GM19467 (cell line): ENCODE measurements around the gene SAV1.
A peak's percentile ranks its signal among the peaks of the same experiment; 100 is the strongest.
"Not testable (repeated sequence)": the region's sequence is repeated elsewhere in the genome, so short reads cannot be mapped to it uniquely, and the experiment has no call there.

Source experiments
- ATAC-seq: cut with Tn5 transposase; IDR thresholded peaks from one replicate; pipeline ENCODE4 v1.9.1; 2021; ENCODE audit warnings: mild to moderate bottlenecking, moderate library complexity; ENCODE audit not compliant: unreplicated experiment

SAV1 gene

GRCh38 chr14:50667996-50668825, at the start of gene SAV1:
Gene SAV1, minus strand, starts transcription at chr14:50668306. Its CDS starts 339 bp downstream, at chr14:50667967.
- ATAC-seq = peak; percentile 67

GRCh38 chr14:50717811-50718210, 49.7 kb upstream of the SAV1 start:
- no peak for ATAC-seq

DNA sequence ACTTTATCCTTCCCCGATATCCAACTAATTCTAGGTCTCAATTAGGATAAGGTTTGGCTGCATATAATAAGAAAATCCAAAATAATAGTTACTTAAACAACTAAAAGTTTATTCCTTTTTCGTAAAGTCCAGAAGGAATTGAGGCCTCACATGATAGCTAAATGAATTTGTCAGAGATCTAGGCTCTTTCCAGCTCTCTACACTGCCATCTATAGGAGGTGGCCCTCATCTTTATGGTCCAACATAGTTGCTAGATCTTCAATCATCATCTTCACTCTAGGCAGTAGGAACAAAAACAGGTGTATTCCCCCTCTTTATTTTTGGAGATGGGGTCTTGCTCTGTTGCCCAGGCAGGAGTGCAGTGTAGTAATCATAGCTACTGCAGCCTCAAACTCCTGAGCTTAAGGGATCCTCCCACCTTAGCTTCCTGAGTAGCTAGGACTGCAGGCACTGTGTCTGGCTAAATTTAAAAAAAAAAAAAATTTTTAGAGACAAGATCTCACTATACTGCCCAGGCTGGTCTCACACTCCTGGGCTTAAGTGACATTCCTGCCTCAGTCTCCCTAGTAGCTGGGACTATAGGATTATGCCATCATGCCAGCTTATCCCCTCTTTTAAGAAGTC, 46.5 kb upstream of the SAV1 start:
- ATAC-seq = no peak

DNA sequence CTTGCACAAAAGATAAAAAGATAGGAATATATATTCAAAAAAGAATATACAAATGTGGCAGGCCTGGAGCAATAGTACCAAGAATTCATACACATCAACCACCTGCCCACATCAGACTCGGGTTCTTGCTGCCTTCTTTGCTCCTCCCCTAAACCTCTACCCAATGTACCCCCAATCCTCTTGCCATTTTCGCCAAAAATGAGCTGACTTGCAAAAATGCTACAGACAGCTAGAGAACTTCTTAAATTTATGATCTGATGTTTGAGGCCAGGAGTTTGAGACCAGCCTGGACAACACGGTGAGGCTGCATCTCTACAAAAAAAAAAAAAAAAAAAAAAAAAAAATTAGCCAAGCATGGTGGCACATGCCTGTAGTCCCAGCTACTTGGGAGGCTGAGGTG, 42.9 kb upstream of the SAV1 start:
- no peak for ATAC-seq

DNA sequence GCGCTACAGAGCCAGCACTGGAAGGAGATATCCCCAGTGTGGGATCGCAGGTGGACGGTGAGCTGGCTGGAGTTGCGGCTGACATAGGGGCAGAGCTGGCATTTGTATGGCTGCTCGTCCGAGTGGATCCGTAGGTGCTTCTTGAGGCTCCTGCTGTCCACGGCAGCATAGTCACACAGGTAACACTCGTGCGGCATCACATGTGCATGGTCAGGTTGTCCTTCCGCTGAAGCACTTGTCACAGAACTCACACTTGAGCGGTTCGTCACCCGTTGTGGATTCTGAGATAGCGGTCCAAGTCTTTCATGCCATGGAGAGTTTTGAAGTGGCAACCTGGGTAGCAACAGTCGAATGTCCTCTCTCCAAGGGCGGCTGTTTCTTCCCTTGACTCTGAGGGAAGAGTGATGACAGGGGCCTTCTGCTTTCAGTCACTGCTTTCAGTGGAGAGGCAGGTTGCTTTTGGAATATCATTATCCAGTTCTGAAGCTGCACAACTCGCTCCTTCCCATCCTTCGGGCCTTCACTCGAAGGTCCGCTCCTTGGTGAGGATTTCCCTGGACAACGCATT, 37.0 kb upstream of the SAV1 start:
- ATAC-seq = no peak

DNA sequence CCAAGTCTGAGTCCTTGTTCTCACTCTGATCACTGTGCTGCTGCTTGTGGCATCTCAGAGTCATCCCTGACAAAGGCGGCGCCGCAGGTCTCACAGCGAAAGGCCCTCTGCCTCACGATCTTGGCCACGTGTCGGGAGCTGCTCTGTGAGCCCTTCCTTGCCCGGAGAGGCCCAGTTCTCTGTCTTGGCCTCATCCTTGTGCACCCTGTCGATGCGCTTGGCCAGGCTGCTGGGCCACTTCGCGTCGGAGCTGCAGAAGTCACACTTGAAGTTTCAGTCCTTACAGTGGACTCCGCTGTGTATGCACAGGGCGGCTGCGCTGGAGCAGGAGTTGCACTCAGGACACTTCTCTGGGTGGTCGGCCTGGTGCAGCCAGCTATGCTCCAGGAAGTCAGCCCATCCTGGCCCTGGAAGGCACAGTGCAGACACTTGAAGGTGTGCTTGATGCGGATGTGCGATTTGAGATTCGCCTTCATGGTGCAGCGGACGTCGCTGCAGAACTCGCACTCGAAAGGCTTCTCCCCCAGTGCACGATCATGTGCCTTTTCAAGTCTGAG, 36.4 kb upstream of the SAV1 start:
- ATAC-seq = no peak

DNA sequence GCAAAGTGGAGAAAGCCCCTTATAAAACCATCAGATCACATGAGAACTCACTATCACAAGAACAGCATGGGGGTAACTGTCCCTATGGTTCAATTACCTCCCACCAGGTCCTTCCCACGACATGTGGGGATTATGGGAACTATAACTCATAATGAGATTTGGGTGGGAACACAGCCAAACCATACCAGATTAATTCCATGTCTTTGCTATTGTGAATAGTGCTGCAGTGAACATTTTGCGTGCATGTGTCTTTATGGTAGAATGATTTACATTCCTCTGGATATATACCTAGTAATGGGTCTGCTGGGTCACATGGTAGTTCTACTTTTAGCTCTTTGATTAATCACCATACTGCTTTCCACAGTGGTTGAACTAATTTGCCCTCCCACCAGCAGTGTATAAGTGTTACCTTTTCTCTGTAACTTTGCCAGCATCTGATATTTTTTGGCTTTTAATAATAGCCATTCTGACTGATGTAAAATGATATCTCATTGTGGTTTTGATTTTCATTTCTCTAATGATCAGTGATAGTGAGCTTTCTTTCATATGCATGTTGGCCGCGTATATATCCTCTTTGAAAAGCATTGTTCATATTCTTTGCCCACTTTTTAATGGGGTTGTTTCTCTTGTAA, 29.7 kb upstream of the SAV1 start:
- ATAC-seq = no peak

- ATAC-seq = not testable (repeated sequence)
These were observed 26.2 kb upstream of the SAV1 start for GRCh38 chr14:50694260-50694659.

DNA sequence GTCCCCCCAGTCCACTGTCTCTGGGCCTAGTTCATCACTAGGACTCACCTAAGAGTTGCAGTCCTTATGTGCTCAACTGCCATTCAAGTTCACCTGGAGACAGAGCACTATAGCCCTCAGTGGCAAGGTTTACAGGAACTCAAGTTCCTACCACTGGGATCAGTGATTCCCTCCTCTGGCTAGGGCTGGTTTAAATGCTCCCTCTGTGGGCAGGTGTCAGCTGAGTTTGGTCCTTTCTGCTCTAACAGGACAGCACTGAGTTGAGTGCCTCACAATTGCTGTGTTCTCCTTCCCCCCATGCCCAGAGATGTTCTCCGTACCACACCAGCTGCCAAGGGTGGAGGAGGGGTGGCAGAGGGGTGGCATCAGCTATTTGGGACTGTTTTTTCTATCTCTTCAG, 20.8 kb upstream of the SAV1 start:
- ATAC-seq = no peak

DNA sequence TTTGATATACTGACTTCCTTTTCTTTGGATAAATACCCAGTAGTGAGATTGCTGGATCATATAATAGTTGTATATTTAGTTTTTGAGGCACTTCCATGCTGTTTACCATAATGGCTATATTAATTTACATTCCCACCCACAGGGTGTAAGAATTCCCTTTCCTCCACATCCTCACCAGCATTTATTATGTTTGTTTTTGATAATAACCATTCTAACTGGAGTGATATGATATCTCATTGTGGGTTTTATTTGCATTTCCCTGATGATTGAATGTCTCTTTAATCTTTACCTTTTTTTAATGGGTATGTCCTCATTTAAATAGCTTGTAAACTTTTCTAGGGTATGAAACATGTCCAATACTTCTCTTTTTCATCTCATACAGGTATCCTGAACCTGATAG, 11.6 kb upstream of the SAV1 start:
- ATAC-seq = no peak

DNA sequence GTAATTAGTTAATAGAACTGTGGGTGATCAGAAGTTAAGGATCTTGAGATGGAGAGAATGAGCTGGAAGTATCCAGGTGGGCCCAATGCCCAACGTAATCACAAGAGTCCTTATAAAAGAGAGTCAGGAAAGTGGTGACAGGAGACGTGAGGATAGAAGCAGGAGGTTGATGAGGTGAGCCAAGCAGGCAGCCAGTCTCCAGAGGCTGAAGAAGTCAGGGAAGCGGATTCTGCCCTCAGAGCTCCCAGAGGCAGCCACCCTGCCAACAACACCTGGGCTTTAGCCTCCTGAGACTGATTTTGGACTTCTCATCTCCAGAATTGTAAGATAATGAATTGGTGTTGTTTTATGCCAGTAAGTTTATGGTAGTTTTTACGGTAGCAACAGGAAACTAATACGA, 10.1 kb upstream of the SAV1 start:
- ATAC-seq = no peak

DNA sequence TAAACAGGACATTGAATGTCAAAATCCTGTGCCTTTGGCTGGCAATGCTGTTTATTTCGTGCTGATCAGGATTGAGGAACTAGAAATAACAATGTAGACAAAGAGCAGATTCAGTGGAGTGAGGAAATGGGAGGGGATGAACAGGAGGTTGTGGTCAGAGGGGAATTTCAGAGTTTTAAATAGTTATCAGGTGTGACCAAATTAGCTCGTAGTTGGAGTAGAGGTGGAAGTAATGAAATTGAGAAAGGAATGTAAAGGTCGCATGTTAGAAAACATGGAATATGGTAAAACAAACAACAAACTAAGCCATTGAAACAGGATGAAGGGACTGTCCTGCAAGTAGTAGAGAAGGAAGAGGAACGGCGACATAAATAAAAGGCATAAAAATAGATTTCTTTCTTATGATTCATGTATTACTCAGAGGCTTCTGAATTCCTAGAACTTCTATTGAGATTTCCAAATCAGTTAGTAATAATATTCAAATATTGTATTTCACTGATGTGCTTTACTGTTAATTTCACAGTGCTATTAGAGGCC, 9.5 kb upstream of the SAV1 start:
- no peak for ATAC-seq

GRCh38 chr14:50676814-50677516, 8.9 kb upstream of the SAV1 start:
- ATAC-seq = no peak

GRCh38 chr14:50675597-50675996, 7.5 kb upstream of the SAV1 start:
- no peak for ATAC-seq

DNA sequence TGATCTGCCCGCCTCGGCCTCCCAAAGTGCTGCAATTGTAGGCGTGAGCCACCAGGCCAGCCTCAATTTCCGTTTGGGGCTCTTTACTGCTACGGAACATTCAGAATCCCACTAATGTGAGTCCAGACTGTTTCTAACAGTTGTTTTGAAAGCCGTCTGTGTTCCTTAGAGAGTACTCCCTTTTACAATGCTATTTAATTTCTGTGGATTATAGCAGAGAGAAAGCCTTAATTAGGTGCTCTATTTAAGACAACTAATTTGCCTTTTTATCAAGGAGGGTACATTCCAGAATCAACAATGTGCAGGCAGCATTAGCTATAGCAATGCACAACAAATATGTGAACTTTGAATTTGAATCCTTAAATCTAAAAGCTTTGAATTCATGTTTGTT, 2.8 kb upstream of the SAV1 start:
- no peak for ATAC-seq

DNA sequence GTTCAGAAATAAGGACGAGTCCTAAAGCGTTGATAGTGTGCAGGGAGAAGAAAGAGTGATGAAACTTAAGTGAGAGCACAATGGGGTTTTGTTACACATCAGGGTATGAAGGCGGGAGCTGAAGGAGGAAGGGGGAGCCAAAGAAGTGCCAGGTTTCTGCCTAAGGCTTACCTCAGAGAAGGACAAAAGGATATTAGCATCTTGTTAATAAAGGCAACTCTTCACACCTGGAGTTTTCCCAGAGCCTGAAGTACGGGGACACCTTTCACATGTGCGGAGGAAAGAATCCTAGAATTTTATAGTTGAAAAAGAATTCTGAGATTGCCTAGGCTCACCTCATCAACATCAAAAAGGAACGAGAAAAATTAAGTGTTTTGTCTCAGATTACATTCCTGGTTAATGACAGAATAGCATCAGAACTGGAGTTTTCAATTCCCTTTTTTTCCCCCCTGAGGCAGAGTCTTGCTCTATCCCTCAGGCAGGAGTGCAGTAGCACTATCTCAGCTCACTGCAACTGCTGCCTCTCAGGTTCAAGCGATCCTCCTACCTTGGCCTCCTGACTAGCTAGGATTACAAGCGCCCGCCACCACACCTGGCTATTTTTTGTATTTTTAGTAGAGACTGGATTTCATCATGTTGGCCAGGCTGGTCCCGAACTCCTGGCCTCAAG, 2.2 kb upstream of the SAV1 start:
- no peak for ATAC-seq

- ATAC-seq = no peak
These were observed 1.4 kb upstream of the SAV1 start for GRCh38 chr14:50669441-50669986.

DNA sequence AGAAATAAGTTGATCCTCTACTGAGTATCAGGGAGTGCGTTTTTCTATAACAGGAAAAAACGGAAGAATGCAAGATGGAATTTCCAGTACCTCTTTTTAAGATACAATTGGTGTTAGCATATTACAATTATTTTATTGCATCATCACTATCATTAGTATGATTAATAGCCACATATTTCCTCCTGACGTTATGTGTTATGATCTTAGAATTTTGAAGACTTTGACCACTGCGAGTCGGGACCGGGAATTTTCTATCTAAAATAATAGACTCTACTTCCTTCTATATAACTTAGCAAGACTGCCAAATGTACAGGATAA, 679 bp upstream of the SAV1 start:
- ATAC-seq = no peak

DNA sequence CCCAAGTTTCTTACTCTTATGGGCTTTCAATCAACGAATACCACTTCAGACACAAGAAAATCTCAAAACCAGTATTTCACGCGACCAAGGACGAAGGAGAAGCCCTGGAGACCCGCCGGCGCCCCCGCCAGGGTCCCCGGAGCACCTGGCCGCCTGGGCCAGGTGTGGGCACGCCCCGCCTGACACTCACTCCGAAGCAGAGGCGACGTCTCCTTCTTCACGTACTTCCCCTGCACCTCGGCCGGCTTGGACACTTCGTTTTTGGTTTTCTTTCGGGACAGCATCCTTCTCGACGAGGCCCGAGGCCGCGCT, 466 bp downstream of the SAV1 start:
- ATAC-seq = peak; percentile 28
